Testis (tissue), 3 donors: ENCODE data around the gene ARFRP1. TPM values are rescaled to one million over a fixed set of nuclear protein-coding genes. Genes with fewer than 3 reads are reported as not detected.

Source experiments
- DNase-seq: peaks from one replicate; pipeline ENCODE4 v3.0.0-alpha.2; 2019
- H3K27ac ChIP-seq, 2 donors: fragments of 200-600 bp; sonication (generic); one replicate each; pipeline ENCODE4 v1.5.1; 2019
- H3K27me3 ChIP-seq: fragments of 200-600 bp; sonication (generic); one replicate; pipeline ENCODE4 v1.5.1; 2019
- H3K36me3 ChIP-seq: fragments of 200-600 bp; sonication (generic); one replicate; pipeline ENCODE4 v1.5.1; 2017; ENCODE audit warnings: low read depth; ENCODE audit errors: missing control alignments
- H3K4me1 ChIP-seq: fragments of 200-600 bp; sonication (generic); one replicate; pipeline ENCODE4 v1.5.1; 2019
- H3K4me3 ChIP-seq, 2 donors: fragments of 200-600 bp; sonication (generic); one replicate each; pipeline ENCODE4 v1.5.1; 2017 to 2019
- H3K9me3 ChIP-seq: fragments of 200-600 bp; sonication (generic); one replicate; pipeline ENCODE4 v1.5.1; 2017
- CTCF ChIP-seq, 3 experiments: fragments of 450-650 bp in 2 of 3; fragments of 200-600 bp in 1 of 3; sonication (generic) in 1 of 3; IDR thresholded peaks; one replicate each; pipeline ENCODE4 v1.5.1; 2016 to 2019; ENCODE audit warnings: antibody characterized with exemption in 3 of 3, mild to moderate bottlenecking in 2 of 3, moderate library complexity in 1 of 3
- POLR2A ChIP-seq: fragments of 450-650 bp; IDR thresholded peaks from one replicate; pipeline ENCODE4 v1.6.1; 2017; ENCODE audit warnings: antibody characterized with exemption, mild to moderate bottlenecking, moderate library complexity
- WGBS, 2 donors: methylation state at CpG; one replicate each; pipeline ENCODE4 v1.1.5; 2018; 5-methylcytosine and 5-hydroxymethylcytosine counted together
- intact Hi-C: fragments of 100-400 bp; cut with DNase I; formaldehyde crosslinking; loops from one replicate; pipeline ENCODE4 v1.15.1; 2023; ENCODE audit warnings: low total_unique reads
- polyA plus RNA-seq: library from polyadenylated mRNA; stranded (reverse); fragments of 350-450 nt; fragmentation: Illumina TruSeq; extraction: RNeasy Lipid Tissue Mini Kit (QIAGEN cat#74804); gene quantifications from one replicate; pipeline ENCODE4 v1.2.3, GENCODE V29; 2014; ENCODE audit warnings: low read depth, low replicate concordance; ENCODE audit not compliant: insufficient read depth
- total RNA-seq, 2 donors: library from RNA; depleted of rRNA; stranded (reverse); fragments of >200 nt; gene quantifications; one replicate each; pipeline ENCODE4 v1.2.3, GENCODE V29; 2016

The ARFRP1 gene
- total and polyA plus RNA-seq, 3 donors from 2014 or later: 37.8 to 55.6 (median 55.4) TPM

DNA sequence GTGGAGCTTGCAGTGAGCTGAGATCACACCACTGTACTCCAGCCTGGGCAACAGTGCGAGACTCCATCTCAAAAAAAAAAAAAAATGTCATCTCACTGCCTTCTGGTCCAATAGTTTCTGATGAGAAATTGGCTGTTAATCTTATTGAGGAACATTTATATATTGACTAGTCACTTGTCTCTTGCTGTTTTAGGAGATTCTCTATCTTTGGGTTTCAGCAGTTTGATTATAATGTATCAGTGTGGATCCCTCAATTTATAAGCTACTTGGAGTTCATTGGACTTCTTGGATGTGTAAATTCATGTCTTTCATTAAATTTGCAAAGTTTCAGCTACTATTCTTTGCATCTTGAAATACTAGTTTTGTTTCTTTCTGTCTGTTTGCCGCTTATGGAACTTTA lies 11.2 kb upstream of the ARFRP1 start:
- 91 to 97% methylated on average over 2 of the region's 2 CpGs for WGBS, 2 donors
- no peak for DNase-seq
- H3K27me3 ChIP-seq: no peaks in the 10 kb centered on the region
- no peak for TF ChIP-seq POLR2A
- no peak for TF ChIP-seq CTCF (IDR thresholded peaks at IDR 0.05)
- no peaks in the 10 kb centered on the region for H3K36me3 ChIP-seq
- intact Hi-C loops: no loop called here
- H3K4me1 ChIP-seq: no peaks in the 10 kb centered on the region
- H3K4me3 ChIP-seq: no peak overlapping the region
- no peak overlapping the region for H3K27ac ChIP-seq
- H3K9me3 ChIP-seq: no peaks in the 10 kb centered on the region

- intact Hi-C loops: no loop called here
- no peak overlapping the region for H3K27ac ChIP-seq
- H3K36me3 ChIP-seq: no peaks in the 10 kb centered on the region
- H3K4me3 ChIP-seq: no peak overlapping the region
- DNase-seq: no peak
- WGBS, 2 donors: 98 to 100% methylated on average over 5 of the region's 5 CpGs
- TF ChIP-seq CTCF (IDR thresholded peaks at IDR 0.05): no peak
- TF ChIP-seq POLR2A: no peak
- H3K27me3 ChIP-seq: no peaks in the 10 kb centered on the region
- H3K4me1 ChIP-seq: peaks cover 9% of the 10 kb centered on the region
- H3K9me3 ChIP-seq: no peaks in the 10 kb centered on the region
Observed at GRCh38 chr20:63714858-63715257, 7.1 kb upstream of the ARFRP1 start.

- Histone ChIP-seq H3K36me3 (no peaks in the 10 kb centered on the region), H3K27ac (no peak overlapping the region), H3K4me3 (no peak overlapping the region), H3K9me3 (no peaks in the 10 kb centered on the region), H3K27me3 (no peaks in the 10 kb centered on the region), H3K4me1 (peaks cover 18% of the 10 kb centered on the region)
- intact Hi-C loops: no loop called here
- DNase-seq: no peak
- WGBS, 2 donors: 96 to 100% methylated on average over 1 of the region's 1 CpG
- no peak for TF ChIP-seq POLR2A
- TF ChIP-seq CTCF (IDR thresholded peaks at IDR 0.05): no peak
Observed at GRCh38 chr20:63712191-63712590, 4.4 kb upstream of the ARFRP1 start.

- DNase-seq: peak; percentile 54
- Histone ChIP-seq H3K9me3 (no peaks in the 10 kb centered on the region), H3K4me1 (peaks cover 26% of the 10 kb centered on the region), H3K4me3 (no peak overlapping the region), H3K27ac (peak overlapping the region in 1 of 2 donors; percentile 70), H3K27me3 (no peaks in the 10 kb centered on the region), H3K36me3 (no peaks in the 10 kb centered on the region)
- TF ChIP-seq POLR2A (no peak), CTCF (IDR thresholded peaks at IDR 0.05) (no peak)
- intact Hi-C loops: no loop called here
- 69 to 85% methylated on average over 11 to 12 of the region's 12 CpGs for WGBS, 2 donors
Observed at GRCh38 chr20:63711085-63711645, 3.4 kb upstream of the ARFRP1 start.

DNA sequence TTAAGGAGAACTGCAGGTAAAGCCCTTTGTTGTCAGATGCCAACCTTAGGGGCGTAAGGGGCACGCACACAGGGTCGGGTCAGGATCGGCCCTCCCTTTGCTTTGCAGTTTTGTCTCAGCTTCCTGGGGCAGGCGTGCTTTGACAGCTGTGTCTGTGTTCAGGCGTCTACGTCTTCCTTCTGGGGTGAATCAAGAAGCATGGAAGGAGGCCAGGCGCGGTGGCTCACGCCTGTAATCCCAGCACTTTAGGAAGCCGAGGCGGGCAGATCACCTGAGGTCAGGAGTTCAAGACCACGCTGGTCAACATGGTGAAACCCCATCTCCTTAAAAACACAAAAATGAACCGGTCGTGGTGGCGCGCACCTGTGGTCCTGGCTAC lies 1.4 kb upstream of the ARFRP1 start:
- intact Hi-C loops: no loop called here
- H3K27me3 ChIP-seq: no peaks in the 10 kb centered on the region
- H3K4me3 ChIP-seq: peak overlapping the region in 1 of 2 donors; percentile 97
- H3K36me3 ChIP-seq: no peaks in the 10 kb centered on the region
- DNase-seq: no peak
- 52 to 82% methylated on average over 4 to 17 of the region's 17 CpGs for WGBS, 2 donors
- H3K9me3 ChIP-seq: no peaks in the 10 kb centered on the region
- TF ChIP-seq POLR2A (no peak), CTCF (IDR thresholded peaks at IDR 0.05) (no peak)
- H3K4me1 ChIP-seq: peaks cover 28% of the 10 kb centered on the region
- peak overlapping the region in 1 of 2 donors; percentile 76 for H3K27ac ChIP-seq
